Tibial artery (tissue), 4 donors: ENCODE measurements around the gene KCTD21.
"Not testable (repeated sequence)": the region's sequence is repeated elsewhere in the genome, so short reads cannot be mapped to it uniquely, and the experiment has no call there.

Source experiments
- DNase-seq, 2 donors: peaks; one replicate each; pipeline ENCODE4 v3.0.0-alpha.2; 2019
- H3K27ac ChIP-seq, 2 donors: fragments of 200-600 bp; sonication (generic) in 1 of 2; 1 replicate in 1 of 2; 2 replicates in 1 of 2; pipeline ENCODE4 v1.5.1; 2018 to 2019; ENCODE audit warnings: mild to moderate bottlenecking in 1 of 2
- H3K27me3 ChIP-seq, 2 donors: fragments of 200-600 bp; sonication (generic) in 1 of 2; one replicate each; pipeline versions ENCODE4 v1.5.1 to v1.6.0; 2016 to 2019
- H3K36me3 ChIP-seq, 3 donors: fragments of 200-600 bp; sonication (generic) in 2 of 3; one replicate each; pipeline ENCODE4 v1.5.1; 2016 to 2019; ENCODE audit warnings: mild to moderate bottlenecking in 2 of 3
- H3K4me1 ChIP-seq, 4 donors: fragments of 200-600 bp; sonication (generic) in 2 of 4; 1 replicate in 3 of 4; 2 replicates in 1 of 4; pipeline ENCODE4 v1.5.1; 2016 to 2019
- H3K4me3 ChIP-seq, 2 donors: fragments of 200-600 bp; sonication (generic) in 1 of 2; 1 replicate in 1 of 2; 2 replicates in 1 of 2; pipeline ENCODE4 v1.5.1; 2018 to 2019; ENCODE audit warnings: mild to moderate bottlenecking in 2 of 2
- H3K9me3 ChIP-seq, 3 donors: fragments of 200-600 bp; sonication (generic) in 1 of 3; one replicate each; pipeline ENCODE4 v1.5.1; 2016 to 2019
- intact Hi-C: fragments of 100-400 bp; cut with DNase I; formaldehyde crosslinking; loops from one replicate; pipeline ENCODE4 v1.15.0; 2023; ENCODE audit warnings: low total_unique reads
- TF ChIP-seq, protein P1 (sequence below), 2 experiments: fragments of 200-600 bp in 1 of 2; fragments of 450-650 bp in 1 of 2; IDR thresholded peaks; one replicate each; pipeline ENCODE4 v1.5.1; 2017 to 2019; ENCODE audit warnings: antibody characterized with exemption in 2 of 2, mild to moderate bottlenecking in 1 of 2, moderate library complexity in 1 of 2

KCTD21 gene, protein sequence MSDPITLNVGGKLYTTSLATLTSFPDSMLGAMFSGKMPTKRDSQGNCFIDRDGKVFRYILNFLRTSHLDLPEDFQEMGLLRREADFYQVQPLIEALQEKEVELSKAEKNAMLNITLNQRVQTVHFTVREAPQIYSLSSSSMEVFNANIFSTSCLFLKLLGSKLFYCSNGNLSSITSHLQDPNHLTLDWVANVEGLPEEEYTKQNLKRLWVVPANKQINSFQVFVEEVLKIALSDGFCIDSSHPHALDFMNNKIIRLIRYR

DNA sequence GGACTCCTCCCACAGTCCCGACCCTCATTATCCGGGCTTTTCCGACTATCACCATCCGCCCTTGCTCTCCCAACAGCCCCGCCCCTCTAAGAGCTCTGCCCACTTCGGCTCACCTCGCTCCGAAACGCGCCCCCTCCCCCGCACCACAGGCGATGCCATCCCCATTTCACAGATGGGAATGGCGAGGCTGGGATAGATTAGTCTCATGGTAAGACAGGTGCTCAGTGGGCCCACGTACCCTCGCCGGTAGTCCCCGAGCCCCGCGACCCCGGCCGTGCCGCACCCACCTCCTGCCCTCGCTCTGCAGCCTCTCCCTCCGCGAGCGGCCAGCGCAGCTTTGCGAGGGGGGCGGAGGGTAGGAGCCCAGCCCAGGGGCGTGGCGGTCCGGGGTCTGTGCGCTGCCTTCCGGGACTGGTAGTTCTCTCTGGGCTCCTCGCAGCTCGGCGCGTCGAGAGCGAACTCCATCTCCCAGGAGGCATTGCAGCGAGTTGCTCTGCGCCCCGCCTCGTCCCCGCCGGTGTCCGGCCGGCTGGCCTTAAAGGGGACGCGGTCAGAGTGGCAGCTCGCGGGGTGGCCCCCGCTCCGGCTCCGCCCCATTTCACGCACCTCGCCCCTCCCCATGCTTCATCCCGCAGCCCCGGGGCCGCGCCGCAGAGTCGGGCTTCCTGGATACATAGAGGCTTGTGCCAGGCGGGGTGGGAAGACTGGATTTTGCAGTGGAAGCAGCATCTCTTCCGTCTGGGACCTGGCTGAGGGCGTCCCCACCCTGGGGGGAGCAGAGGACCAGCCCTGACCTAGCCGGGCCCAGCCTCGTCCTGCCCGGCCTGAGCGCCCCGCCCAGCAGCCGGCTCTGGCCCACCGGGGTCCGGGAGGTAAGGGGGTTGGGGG lies at the start of gene KCTD21, which contains the start of gene USP35:
Gene KCTD21 (minus strand): TSS at position 341 of the 888 bp plus-strand sequence. CDS start 14,072 bp downstream, outside the sequence.
Gene USP35 (plus strand): TSS at position 634 of the 888 bp plus-strand sequence. CDS start 7,327 bp downstream, outside the sequence.
- no peaks in the 10 kb centered on the region for H3K27me3 ChIP-seq
- DNase-seq = peak; percentile 97 to 99
- peak within 1 kb of the TSS; percentile 91 to 92 for H3K27ac ChIP-seq
- H3K36me3 ChIP-seq = peaks cover 0 to 6% (median 2%) of the 10 kb centered on the region in 3 donors
- intact Hi-C loops = loop anchor here (2.0 kb wide), 1 partner anchor 20 kb away; no protein-coding TSS in a partner anchor
- no peaks in the 10 kb centered on the region for H3K9me3 ChIP-seq
- TF ChIP-seq, protein P1, sequence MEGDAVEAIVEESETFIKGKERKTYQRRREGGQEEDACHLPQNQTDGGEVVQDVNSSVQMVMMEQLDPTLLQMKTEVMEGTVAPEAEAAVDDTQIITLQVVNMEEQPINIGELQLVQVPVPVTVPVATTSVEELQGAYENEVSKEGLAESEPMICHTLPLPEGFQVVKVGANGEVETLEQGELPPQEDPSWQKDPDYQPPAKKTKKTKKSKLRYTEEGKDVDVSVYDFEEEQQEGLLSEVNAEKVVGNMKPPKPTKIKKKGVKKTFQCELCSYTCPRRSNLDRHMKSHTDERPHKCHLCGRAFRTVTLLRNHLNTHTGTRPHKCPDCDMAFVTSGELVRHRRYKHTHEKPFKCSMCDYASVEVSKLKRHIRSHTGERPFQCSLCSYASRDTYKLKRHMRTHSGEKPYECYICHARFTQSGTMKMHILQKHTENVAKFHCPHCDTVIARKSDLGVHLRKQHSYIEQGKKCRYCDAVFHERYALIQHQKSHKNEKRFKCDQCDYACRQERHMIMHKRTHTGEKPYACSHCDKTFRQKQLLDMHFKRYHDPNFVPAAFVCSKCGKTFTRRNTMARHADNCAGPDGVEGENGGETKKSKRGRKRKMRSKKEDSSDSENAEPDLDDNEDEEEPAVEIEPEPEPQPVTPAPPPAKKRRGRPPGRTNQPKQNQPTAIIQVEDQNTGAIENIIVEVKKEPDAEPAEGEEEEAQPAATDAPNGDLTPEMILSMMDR (IDR thresholded peaks at IDR 0.05) = no peak
- H3K4me3 ChIP-seq = peak within 1 kb of the TSS; percentile 81 to 85
- peaks cover 0 to 63% (median 59%) of the 10 kb centered on the region in 4 donors for H3K4me1 ChIP-seq

DNA sequence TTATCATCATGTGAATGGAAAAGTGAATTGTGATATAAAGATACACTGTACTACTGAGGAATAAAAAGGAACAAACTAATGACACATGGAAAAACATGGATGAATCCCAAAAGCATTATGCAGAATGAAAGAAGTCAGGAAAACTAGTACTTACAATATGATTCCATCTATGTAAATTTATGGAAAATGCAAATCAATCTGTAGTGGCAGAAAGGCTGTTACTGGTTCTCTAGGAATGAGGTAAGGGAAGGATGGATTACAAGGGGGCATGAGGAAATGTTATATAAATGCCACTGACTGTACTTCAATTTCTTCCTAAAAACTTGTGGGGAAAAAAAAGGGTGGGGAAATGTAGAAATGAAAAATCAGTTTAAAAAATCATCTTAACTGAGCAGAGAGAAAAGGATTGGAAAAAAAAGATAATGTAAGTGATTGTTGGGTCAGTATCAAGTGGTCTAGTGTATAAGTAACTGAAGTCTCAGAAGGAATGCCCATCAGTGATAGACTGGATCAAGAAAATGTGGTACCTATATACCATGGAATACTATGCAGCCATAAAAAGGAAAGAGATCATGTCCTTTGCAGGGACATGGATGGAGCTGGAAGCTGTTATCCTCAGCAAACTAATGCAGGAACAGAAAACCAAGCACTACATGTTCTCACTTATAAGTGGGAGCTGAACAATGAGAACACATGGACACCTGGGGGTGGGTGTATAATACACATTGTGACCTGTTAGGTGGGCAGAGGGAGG lies 49.0 kb upstream of the KCTD21 start:
- Histone ChIP-seq H3K9me3 (peaks cover 0 to 5% (median 4%) of the 10 kb centered on the region in 3 donors), H3K27ac (no peak overlapping the region), H3K4me1 (peaks cover 0 to 13% (median 3%) of the 10 kb centered on the region in 4 donors), H3K27me3 (no peaks in the 10 kb centered on the region), H3K4me3 (no peak overlapping the region), H3K36me3 (peaks cover 0 to 13% (median 4%) of the 10 kb centered on the region in 3 donors)
- no peak for DNase-seq
- intact Hi-C loops = no loop called here
- TF ChIP-seq, protein P1 (IDR thresholded peaks at IDR 0.05) = no peak

DNA sequence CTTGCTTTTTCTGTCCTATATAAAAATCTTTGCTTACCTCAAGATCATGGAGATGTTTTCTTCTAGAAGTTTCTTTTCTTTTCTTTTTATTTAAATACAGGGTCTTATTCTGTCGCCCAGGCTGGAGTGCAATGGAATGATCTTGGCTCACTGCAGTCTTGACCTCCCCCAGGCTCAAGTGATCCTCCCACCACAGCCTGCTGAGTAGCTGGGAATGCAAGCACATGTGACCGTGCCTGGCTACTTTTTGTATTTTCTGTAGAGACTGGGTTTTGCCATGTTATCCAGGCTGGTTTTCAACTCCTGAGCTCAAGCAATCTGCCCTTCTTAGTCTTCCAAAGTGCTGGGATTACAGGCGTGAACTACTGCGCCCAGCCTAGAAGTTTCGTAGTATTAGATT lies 45.6 kb upstream of the KCTD21 start:
- H3K4me3 ChIP-seq = no peak overlapping the region
- intact Hi-C loops = no loop called here
- H3K9me3 ChIP-seq = no peaks in the 10 kb centered on the region
- H3K4me1 ChIP-seq = peaks cover 0 to 43% (median 16%) of the 10 kb centered on the region in 4 donors
- H3K27me3 ChIP-seq = no peaks in the 10 kb centered on the region
- no peak for DNase-seq
- H3K27ac ChIP-seq = peak overlapping the region in 1 of 2 donors; percentile 55
- TF ChIP-seq, protein P1 (IDR thresholded peaks at IDR 0.05) = no peak
- H3K36me3 ChIP-seq = no peaks in the 10 kb centered on the region

DNA sequence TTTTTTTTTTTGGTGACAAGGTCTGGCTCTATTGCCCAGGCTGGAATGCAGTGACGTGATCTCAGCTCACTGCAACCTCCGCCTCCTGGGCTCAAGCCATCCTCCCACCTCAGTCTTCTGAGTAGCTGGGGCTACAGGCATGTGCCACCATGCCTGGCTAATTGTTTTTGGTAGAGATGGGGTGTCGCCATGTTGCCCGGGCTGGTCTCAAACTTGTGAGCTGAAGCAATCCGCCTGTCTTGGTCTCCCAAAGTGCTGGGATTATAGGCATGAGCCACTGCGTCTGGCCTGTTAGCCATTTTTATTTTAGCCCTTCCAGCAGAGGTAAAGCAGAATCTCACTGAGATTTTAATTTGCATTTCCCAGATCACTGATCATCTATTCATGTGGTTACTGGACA lies 44.6 kb upstream of the KCTD21 start:
- Histone ChIP-seq H3K4me1 (peaks cover 0 to 43% (median 16%) of the 10 kb centered on the region in 4 donors), H3K27ac (peak overlapping the region; percentile 47 to 55)
- intact Hi-C loops, H3K27me3 ChIP-seq, H3K4me3 ChIP-seq, DNase-seq, H3K36me3 ChIP-seq, H3K9me3 ChIP-seq: not testable (repeated sequence)

DNA sequence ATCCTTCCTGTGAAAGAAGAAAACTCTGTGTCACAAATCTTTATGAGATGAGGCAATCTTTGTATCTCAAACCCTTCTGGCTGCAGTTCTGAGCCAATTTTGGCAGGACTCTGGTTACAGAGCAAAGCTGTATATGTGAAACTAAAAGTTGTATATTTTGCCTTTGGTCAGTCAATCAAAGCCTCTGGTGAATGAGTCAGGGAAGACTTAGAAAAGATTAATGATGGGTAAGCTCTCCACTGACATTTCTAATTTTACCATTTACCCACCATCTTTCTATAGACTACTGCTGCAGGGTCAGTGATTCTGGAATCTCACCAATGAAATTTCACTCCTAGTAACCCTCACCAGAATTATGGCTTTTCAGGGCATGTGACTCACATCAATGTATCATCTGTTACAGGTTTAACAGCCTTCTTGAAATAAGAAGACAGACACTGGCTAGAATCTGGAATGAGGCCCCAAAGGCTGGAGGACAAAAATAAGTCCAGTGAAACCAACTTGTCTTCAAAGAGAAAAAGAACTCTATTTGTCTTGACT lies 43.6 kb upstream of the KCTD21 start:
- DNase-seq = peak in 1 of 2 donors; percentile 58
- intact Hi-C loops = no loop called here
- Histone ChIP-seq H3K36me3 (no peaks in the 10 kb centered on the region), H3K27ac (peak overlapping the region; percentile 47 to 55), H3K4me1 (peaks cover 0 to 43% (median 16%) of the 10 kb centered on the region in 4 donors), H3K27me3 (no peaks in the 10 kb centered on the region), H3K4me3 (no peak overlapping the region), H3K9me3 (no peaks in the 10 kb centered on the region)
- TF ChIP-seq, protein P1 (IDR thresholded peaks at IDR 0.05) = no peak
